Small intestine (tissue), 7 donors: ENCODE measurements around the gene NCAPD2. TPM values are rescaled to one million over a fixed set of nuclear protein-coding genes. Genes with fewer than 3 reads are reported as not detected.
"Not testable (repeated sequence)": the region's sequence is repeated elsewhere in the genome, so short reads cannot be mapped to it uniquely, and the experiment has no call there.

Source experiments
- DNase-seq, 2 donors: peaks; one replicate each; pipeline versions ENCODE4 v3.0.0 to v3.0.0-alpha.2; 2013
- FAIRE-seq: peaks from 2 replicates; lab custom pipeline; 2012; peaks lifted over from hg19 to GRCh38; lab: Jason Lieb, UNC
- H3K27ac ChIP-seq, 3 donors: one replicate each; pipeline ENCODE4 v1.5.1; 2013; ENCODE audit warnings: low read length in 2 of 3, mild to moderate bottlenecking in 2 of 3, control low read depth in 1 of 3, inconsistent platforms in 1 of 3, low read depth in 1 of 3, moderate library complexity in 1 of 3
- H3K27me3 ChIP-seq, 3 donors: one replicate each; pipeline ENCODE4 v1.6.1; 2013; ENCODE audit warnings: low read length in 3 of 3, inconsistent platforms in 1 of 3; ENCODE audit not compliant: control insufficient read depth in 3 of 3, insufficient read depth in 3 of 3
- H3K36me3 ChIP-seq, 3 donors: one replicate each; pipeline ENCODE4 v1.6.1; 2013; ENCODE audit warnings: low read length in 3 of 3, inconsistent platforms in 1 of 3, low read depth in 1 of 3, mild to moderate bottlenecking in 1 of 3, moderate library complexity in 1 of 3; ENCODE audit not compliant: control insufficient read depth in 3 of 3, insufficient read depth in 2 of 3
- H3K4me1 ChIP-seq, 3 donors: one replicate each; pipeline ENCODE4 v1.6.1; 2013; ENCODE audit warnings: low read length in 2 of 3, inconsistent platforms in 1 of 3, low read depth in 1 of 3, mild to moderate bottlenecking in 1 of 3, moderate library complexity in 1 of 3; ENCODE audit not compliant: control insufficient read depth in 3 of 3, insufficient read depth in 2 of 3
- H3K4me3 ChIP-seq, 3 donors: one replicate each; pipeline ENCODE4 v1.5.1; 2013; ENCODE audit warnings: low read length in 3 of 3, control low read depth in 1 of 3, inconsistent platforms in 1 of 3, low read depth in 1 of 3, mild to moderate bottlenecking in 1 of 3, moderate library complexity in 1 of 3
- H3K9me3 ChIP-seq, 2 donors: one replicate each; pipeline ENCODE4 v1.6.1; 2013; ENCODE audit warnings: low read depth in 1 of 2, low read length in 1 of 2; ENCODE audit not compliant: control insufficient read depth in 2 of 2, insufficient read depth in 1 of 2
- WGBS, 3 donors: extraction: QIAGEN DNeasy Blood & Tissue Kit; methylation state at CpG; one replicate each; pipeline ENCODE4 v1.1.7; 2013; 5-methylcytosine and 5-hydroxymethylcytosine counted together
- polyA plus RNA-seq, 4 donors: library from polyadenylated mRNA; stranded (reverse) in 3 of 4; unstranded in 1 of 4; fragments of 200-250 nt in 3 of 4; fragments of 120-200 nt in 1 of 4; gene quantifications; one replicate each; pipeline versions ENCODE4 v1.2.1 to v1.2.3, GENCODE V29; 2013
- donor health status: healthy with polysubstance abuse.
- donor health status: control.
- donor health status: control.
- donor health status: Bipolar disorder and iron deficiency.
- donor health status: healthy.

NCAPD2 gene
- polyA plus RNA-seq, 4 donors: 6.5 to 39.1 (median 22.1) TPM

DNA sequence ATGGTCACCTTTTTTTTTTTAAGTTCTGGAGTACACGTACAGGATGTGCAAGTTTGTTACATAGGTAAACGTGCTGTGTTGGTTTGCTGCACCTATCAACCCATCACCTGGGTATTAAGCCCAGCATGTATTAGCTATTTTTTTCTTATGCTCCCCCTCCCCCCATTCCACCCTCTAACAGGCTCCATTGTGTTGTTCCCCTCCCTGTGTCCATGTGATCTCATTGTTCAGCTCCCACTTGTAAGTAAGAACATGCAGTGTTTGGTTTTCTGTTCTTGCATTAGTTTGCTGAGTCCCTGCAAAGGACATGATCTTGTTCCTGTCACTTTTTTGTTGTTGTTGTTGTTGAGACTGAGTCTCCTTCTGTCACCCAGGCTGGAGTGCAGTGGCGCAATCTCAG lies 3.4 kb downstream of the NCAPD2 start:
- FAIRE-seq, H3K4me3 ChIP-seq, H3K27me3 ChIP-seq, H3K9me3 ChIP-seq, H3K27ac ChIP-seq, DNase-seq: not testable (repeated sequence)
- Histone ChIP-seq H3K36me3 (peaks cover 5 to 29% (median 6%) of the 10 kb centered on the region in 3 donors), H3K4me1 (peaks cover 5 to 17% (median 5%) of the 10 kb centered on the region in 3 donors)
- WGBS, 3 donors: 72 to 90% (median 77%) methylated on average over 3 of the region's 3 CpGs

DNA sequence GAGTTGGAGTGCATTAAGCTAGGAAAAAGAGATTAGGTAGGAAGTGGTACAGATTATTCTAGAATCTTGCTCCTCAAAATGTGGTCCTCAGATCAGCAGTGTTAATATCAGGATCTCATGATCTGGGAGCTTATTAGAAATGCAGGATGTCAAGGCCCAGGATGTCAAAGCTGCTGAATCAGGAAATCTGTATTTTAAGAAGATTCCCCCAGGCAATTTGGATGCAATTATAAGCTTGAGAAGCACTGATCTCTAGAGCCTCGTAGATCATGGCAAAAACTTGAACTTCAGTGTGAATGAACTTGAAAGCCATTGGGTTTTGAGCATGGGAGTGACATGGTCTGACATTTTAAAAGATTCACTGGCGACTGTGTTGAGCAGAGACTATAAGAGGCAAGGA lies 6.6 kb downstream of the NCAPD2 start:
- peaks cover 5 to 45% (median 6%) of the 10 kb centered on the region in 3 donors for H3K36me3 ChIP-seq
- FAIRE-seq (no peak), DNase-seq (no peak)
- no peaks in the 10 kb centered on the region for H3K27me3 ChIP-seq
- H3K4me3 ChIP-seq: no peak overlapping the region
- no peak overlapping the region for H3K27ac ChIP-seq
- 90 to 96% (median 95%) methylated on average over 2 of the region's 2 CpGs for WGBS, 3 donors
- peaks cover 0 to 5% (median 0%) of the 10 kb centered on the region in 3 donors for H3K4me1 ChIP-seq
- H3K9me3 ChIP-seq: no peaks in the 10 kb centered on the region

DNA sequence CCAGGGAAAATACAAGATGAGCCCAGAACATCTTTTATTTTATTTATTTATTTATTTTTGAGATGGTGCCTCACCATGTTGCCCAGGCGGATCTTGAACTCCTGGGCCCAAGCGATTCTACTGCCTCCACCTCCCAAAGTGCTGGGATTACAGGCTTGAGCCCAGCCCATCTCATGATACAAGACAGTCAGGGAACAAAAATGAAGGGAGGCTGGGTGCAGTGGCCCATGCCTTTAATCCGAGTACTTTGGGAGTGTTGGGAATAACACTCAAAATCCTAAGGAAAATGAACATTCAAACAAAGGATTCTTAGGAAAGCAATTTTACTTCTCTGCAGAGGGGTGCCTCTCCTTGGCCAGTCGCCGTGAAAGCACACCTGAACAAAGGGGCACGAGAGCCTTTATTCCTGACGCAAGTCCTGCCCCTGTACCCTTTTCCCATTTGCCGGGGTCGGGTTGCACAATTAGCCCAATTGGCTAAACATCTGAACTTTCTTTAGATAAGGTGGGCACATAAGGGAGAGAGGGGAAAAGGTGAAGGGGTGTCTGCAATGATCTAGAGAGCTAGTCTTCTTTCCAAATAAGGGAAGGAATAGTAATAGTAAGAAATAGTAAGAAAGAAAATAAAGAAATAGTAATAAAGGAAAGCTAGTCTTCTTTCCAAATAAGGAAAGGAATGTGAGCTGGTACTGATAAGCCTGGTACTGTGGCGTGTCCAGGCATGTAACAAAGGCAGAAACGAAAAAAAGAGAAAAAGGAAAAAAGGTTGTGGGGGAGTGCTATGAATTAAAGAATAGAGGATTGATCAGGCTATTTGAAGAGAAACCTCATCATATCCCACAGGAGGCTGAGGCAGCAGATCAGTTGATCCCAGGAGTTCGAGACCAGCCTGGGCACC lies 13.4 kb downstream of the NCAPD2 start:
- Histone ChIP-seq H3K27ac (no peak overlapping the region), H3K36me3 (peaks cover 0 to 54% (median 5%) of the 10 kb centered on the region in 3 donors), H3K9me3 (no peaks in the 10 kb centered on the region), H3K4me1 (no peaks in the 10 kb centered on the region), H3K27me3 (no peaks in the 10 kb centered on the region), H3K4me3 (no peak overlapping the region)
- FAIRE-seq (no peak), DNase-seq (no peak)
- WGBS, 3 donors: 89 to 95% (median 91%) methylated on average over 12 of the region's 12 CpGs

DNA sequence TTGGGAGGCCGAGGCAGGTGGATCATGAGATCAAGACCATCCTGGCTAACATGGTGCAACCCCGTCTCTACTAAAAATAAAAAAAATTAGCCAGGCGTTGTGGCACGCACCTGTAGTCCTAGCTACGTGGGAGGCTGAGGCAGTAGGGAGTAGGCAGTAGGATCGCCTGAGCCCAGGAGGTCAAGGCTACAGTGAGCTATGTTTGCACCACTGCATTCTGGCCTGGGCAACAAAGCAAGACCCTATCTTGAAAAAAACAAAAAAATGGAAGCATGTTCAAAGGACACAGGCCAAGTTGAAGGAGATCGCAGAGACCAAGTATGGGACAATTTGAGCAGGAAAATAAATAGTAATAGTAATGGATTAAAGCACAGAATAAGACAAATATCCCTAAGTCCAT lies 14.2 kb downstream of the NCAPD2 start:
- Histone ChIP-seq H3K27ac (no peak overlapping the region), H3K36me3 (peaks cover 0 to 53% (median 7%) of the 10 kb centered on the region in 3 donors), H3K27me3 (no peaks in the 10 kb centered on the region), H3K4me1 (no peaks in the 10 kb centered on the region), H3K9me3 (no peaks in the 10 kb centered on the region), H3K4me3 (no peak overlapping the region)
- FAIRE-seq: no peak
- DNase-seq: no peak
- 82 to 92% (median 83%) methylated on average over 7 of the region's 7 CpGs for WGBS, 3 donors

DNA sequence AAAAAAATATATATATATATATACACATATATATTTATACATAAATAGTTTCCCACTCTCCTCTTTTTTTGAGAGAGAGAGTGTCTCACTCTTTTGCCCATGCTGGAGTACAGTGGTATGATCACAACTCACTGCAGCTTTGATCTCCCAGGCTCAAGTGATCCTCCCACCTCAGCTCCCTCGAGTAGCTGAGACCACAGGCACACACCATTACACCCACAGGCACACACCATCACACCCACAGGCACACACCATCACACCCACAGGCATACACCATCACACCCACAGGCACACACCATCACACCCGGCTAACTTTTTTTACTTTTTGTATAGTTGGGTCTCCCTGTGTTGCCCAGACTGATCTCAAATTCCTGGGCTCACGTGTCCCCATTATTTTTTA lies 26.3 kb downstream of the NCAPD2 start:
- Histone ChIP-seq H3K36me3 (peaks cover 15 to 68% (median 21%) of the 10 kb centered on the region in 3 donors), H3K4me1 (no peaks in the 10 kb centered on the region)
- no peak for FAIRE-seq

DNA sequence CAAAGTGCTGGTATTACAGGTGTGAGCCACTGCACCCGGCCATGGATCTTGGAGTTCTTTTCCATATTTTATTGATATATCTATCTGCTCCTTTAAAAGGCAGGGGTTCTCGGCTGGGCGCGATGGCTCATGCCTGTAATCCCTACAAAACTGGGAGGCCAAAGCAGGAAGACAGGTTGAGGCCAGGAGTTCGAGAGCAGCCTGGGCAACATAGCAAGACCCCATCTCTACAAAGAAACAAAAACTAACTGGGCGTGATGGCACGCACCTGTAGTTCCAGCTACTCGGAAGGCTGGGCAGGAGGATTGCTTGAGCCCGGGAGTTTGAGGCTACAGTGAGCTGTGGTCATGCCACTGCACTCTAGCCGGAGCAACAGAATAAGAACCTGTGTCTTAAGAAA lies 28.3 kb downstream of the NCAPD2 start:
- no peak overlapping the region for H3K27ac ChIP-seq
- 85 to 93% (median 87%) methylated on average over 10 of the region's 10 CpGs for WGBS, 3 donors
- no peak overlapping the region for H3K4me3 ChIP-seq
- DNase-seq: no peak
- no peaks in the 10 kb centered on the region for H3K27me3 ChIP-seq
- no peaks in the 10 kb centered on the region for H3K9me3 ChIP-seq
- H3K36me3 ChIP-seq: peaks cover 18 to 74% (median 27%) of the 10 kb centered on the region in 3 donors
- H3K4me1 ChIP-seq: no peaks in the 10 kb centered on the region
- no peak for FAIRE-seq

More for the DNA sequence above, 26.3 kb downstream of the NCAPD2 start:
- 78 to 82% (median 80%) methylated on average over 3 of the region's 3 CpGs for WGBS, 3 donors
- no peaks in the 10 kb centered on the region for H3K9me3 ChIP-seq
- no peak overlapping the region for H3K27ac ChIP-seq
- DNase-seq: no peak
- H3K27me3 ChIP-seq: no peaks in the 10 kb centered on the region
- H3K4me3 ChIP-seq: no peak overlapping the region

DNA sequence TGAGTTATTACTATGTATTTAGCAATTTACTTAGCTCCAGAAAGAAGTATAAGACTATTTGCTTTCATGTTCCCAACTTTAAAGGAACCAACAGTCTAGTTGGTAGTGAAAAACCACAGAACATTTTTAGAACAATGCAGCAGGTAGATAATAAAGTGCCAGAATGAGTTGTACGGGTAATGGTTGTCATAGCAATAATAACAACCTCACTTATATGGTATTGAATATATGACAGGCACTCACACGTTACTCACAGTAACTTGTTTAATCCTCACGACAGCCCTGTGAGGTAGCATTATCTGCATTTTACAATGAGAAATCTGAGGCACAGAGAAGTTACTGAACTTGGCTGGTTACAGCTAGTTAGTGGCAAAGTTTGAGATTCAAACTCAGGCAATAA lies 29.8 kb downstream of the NCAPD2 start:
- Histone ChIP-seq H3K4me1 (no peaks in the 10 kb centered on the region), H3K36me3 (peaks cover 22 to 83% (median 39%) of the 10 kb centered on the region in 3 donors), H3K4me3 (no peak overlapping the region), H3K27ac (no peak overlapping the region), H3K9me3 (no peaks in the 10 kb centered on the region), H3K27me3 (no peaks in the 10 kb centered on the region)
- FAIRE-seq (no peak), DNase-seq (no peak)
- WGBS, 3 donors: 78 to 86% (median 81%) methylated on average over 3 of the region's 3 CpGs

DNA sequence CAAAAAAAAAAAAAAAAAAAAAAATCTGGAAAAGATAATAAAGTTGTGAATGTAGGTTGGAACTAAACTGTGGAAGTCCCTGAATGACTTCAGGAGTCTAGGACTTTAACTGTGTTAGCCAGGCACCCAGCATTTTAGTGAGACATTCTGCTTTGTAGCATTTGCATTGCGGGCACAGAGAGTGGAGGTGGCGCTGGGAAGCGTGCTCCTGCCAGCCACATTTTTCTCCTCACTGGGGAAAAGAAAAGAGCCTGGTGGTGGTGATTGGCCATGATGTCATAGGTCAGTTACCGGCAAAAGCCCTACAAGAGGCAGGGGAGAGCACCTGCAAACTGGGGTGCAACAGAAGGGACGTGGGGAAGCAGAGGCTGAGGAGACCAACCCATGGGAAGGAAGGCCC lies 30.7 kb downstream of the NCAPD2 start:
- no peaks in the 10 kb centered on the region for H3K27me3 ChIP-seq
- FAIRE-seq: no peak
- H3K9me3 ChIP-seq: no peaks in the 10 kb centered on the region
- H3K4me3 ChIP-seq: no peak overlapping the region
- 93 to 100% (median 96%) methylated on average over 5 of the region's 5 CpGs for WGBS, 3 donors
- H3K36me3 ChIP-seq: peaks cover 27 to 84% (median 48%) of the 10 kb centered on the region in 3 donors
- no peak for DNase-seq
- no peak overlapping the region for H3K27ac ChIP-seq
- H3K4me1 ChIP-seq: no peaks in the 10 kb centered on the region
